Activated CD8-positive, alpha-beta memory T cell treated with anti-CD3 and anti-CD28 coated beads, Interleukin-2, amount 50 U/mL, for 24 hours (primary cell): ENCODE measurements around the gene SEMA5A.

Experiments
- DNase-seq: peaks from one replicate; pipeline ENCODE4 v3.0.0-alpha.2; 2020; ENCODE audit errors: extremely low read depth

The SEMA5A gene

DNA sequence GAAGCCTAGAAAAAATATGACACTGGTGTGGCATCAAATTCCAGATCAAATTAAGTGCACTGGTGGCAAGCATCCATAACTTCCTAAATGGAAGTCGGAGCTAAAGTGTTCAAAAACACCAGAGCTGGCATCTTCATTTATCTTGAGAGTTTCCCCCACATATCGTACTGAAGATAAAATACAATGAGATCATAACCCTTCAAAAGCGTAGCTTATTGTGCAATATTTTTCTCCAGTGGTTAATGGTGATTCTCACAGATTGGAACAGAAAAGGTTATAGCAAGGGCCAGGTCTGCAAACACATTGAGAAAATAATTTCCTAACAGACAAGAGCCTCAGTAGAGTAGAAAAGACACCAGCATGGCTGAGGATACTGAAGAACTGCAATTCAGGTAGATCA is 147.6 kb downstream of the SEMA5A start:
- no peak for DNase-seq

DNA sequence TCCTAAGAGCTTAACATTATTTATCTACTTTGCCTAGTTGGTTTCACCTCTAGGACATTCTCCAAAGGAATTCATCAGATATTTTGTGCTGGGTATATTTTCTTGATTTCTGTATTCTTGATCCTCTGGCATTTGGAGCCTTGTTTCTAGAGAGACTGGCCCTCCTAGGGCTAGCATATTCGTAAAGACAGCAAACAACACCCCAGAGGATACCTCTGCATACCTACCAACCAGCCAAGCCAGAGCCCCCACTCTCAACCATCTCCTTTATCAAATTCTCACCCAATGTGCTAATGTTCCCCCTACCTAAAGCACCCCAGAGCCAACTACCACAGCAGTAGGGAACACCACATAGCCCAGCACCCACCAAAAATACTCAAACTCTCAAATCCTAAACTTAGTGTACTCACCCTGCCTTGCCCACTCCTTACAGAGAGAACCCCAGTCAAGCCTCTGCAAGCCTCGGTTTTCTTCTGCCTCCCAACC is 149.5 kb downstream of the SEMA5A start:
- DNase-seq: no peak

DNA sequence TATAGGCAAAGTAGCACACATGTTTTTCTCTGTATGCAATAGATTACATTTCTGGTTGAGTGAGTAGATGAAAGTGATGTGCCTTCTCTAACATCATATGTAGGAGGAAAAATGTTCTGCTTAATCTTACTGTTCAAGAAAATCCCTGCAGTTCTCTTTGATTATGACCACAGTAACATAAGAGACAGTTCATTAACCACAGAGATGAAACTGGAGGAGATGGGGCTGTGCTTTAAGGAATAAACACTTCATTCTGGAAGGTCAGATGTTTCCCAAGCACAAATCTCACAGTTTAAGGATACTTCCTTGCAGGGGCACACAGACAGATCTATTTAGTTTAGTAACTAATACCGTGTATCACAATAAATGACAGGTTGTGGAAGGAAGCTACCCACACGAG is 150.2 kb downstream of the SEMA5A start:
- DNase-seq: no peak

- no peak for DNase-seq
These were observed 151.7 kb downstream of the SEMA5A start for GRCh38 chr5:9394221-9394620.

GRCh38 chr5:9392625-9393024 is 153.2 kb downstream of the SEMA5A start:
- no peak for DNase-seq

DNA sequence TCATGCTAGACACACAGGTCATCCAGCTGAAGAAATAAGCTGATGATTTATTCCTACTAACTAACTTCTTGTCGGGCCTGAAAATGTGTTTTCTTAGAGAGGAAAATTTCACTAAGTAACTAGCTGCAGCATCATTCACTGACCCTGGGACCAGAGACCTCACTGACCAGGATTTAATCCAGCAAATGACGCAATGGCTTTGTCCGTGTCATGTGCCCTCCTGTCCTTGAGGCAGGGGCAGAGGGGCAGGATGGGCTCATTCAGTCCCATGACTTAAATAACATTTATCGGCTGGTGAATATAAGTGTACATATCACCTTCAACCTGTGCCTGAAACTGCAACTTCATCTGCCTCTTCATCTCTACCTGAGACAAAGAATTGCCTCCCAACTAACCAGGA is 154.8 kb downstream of the SEMA5A start:
- DNase-seq: no peak

DNA sequence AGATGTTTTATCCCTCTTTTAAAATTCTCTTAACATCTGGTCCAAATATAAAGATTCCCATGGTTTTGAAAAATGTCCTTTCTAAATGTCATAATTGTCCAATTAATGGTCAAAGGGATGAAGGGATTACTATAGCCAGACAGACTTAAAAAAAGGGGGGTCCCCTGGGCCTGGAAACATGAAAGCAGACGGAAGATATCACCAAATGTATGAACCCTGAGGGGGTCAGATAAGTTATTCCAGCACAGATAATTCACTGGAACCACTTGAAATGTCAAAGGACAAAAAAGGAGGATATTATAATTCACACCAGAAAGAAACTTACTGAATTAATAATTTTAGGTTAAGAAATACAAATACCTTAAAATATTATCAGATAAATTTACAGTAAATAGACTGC is 155.8 kb downstream of the SEMA5A start:
- no peak for DNase-seq

DNA sequence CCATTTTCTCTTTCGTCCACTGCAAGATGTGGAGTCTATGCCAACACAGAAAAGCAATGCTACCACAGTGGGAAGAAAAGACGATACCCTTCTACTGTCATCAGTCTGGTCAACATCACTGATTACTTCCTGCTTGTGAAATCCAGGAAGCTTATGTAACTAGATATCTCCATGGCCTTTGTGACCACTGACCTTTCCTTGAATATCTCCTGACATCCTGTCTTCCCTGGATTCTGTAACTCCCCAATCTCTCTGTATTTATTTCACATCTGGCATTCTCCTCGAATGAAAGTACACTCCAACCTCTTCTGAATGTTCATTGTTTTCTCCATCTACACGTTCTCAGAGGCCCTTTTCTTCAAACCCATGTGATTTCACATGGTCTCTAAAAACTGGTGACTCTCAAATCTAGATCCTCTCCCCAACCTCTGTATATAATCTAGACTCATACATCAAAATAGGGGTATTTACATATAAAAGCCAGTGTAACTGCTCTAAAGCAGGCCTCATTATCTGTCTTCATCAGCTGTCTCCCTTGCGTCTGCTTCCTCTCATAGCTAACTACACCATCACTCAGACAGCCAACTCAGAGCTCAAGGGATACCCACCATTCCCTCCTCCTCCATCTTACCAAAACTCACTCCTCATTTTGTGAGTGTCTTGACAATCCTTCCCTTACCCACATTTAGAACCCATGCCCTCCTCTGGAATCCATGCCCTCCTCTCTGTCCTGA is 156.8 kb downstream of the SEMA5A start:
- no peak for DNase-seq

GRCh38 chr5:9387879-9388278 is 158.0 kb downstream of the SEMA5A start:
- DNase-seq: no peak

DNA sequence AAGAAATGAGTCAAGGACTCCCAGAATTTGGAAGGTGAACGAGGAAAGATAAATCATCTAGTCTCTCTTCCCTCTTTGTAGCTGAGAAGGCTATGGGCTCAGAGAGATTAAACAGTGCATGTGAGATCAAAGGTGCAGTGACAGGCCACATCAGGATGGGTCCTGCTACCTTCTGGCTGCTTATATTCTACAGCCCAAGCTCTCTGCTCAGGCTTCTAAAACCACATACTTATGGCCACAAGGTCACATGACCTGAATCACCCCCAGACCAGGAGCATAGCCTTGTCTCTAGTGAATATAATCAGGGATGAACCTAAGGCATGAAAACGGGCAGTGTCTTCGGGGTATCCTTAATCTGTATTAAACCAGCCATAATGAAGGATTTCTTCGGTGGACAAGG is 158.9 kb downstream of the SEMA5A start:
- no peak for DNase-seq

- no peak for DNase-seq
These were observed 163.4 kb downstream of the SEMA5A start for GRCh38 chr5:9382522-9382921.

DNA sequence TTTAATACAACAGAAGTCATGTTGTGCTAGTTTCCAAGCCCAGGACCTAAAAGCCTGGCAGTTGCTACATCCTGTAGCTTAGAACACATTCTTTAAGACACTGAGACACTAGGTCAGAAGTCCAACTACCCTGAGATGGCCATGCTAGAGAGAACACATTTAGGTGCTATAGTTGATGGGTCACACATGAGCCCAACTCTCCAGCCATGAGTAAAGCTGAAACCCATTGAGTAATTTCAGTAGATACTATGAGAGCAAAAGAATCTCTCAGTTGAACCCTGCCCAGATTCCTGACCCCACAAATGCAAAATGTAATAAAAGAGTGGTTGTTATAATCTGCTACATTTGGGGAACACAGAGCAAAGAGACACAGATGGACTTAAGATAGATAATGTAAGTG is 164.4 kb downstream of the SEMA5A start:
- DNase-seq: no peak

DNA sequence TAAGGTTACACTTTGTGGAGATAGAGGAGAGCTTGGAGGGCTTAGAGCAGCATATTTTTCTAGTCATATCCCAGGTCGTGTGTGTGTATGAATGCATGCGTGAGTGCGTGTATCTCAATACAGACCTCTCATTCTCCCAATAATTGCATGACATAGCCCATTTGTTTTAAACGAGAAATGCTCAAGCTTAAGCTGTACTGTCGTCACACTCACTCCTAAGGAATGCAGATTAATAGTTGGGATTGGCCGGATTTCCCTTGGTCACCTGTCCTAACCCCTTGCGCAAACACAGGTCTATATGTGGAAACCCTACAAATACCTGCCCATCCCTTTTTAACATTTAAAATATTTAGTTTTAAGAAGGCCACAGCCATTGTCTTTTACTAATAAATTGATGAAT is 165.8 kb downstream of the SEMA5A start:
- DNase-seq: no peak

- DNase-seq: no peak
These were observed 169.3 kb downstream of the SEMA5A start for GRCh38 chr5:9376363-9377117.

GRCh38 chr5:9375756-9376155 is 170.1 kb downstream of the SEMA5A start:
- no peak for DNase-seq

- no peak for DNase-seq
These were observed 171.8 kb downstream of the SEMA5A start for GRCh38 chr5:9374025-9374424.

- no peak for DNase-seq
These were observed 172.3 kb downstream of the SEMA5A start for GRCh38 chr5:9373571-9373970.

GRCh38 chr5:9370256-9370655 is 175.6 kb downstream of the SEMA5A start:
- DNase-seq: no peak

- no peak for DNase-seq
These were observed 180.4 kb downstream of the SEMA5A start for GRCh38 chr5:9365512-9365911.

GRCh38 chr5:9363449-9363848 is 182.4 kb downstream of the SEMA5A start:
- no peak for DNase-seq

DNA sequence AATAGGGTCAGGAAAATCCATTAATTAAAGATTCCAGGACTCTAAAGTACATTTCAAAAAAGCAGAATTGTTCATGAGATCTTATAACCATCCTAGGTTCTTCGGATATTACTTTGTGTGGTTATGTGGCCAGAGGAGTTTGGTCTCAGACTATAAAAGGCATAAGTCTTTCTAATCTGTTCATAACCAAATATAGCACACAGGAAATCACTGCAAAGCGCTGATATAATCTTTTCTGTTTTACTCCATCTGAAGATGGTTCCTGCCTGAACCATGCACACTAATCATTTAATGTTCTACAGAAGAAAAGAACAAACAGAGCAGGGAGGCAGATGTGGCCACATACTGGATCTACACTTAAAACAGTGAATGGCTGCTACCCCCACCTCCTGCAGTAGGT is 182.8 kb downstream of the SEMA5A start:
- no peak for DNase-seq

GRCh38 chr5:9362600-9362999 is 183.3 kb downstream of the SEMA5A start:
- no peak for DNase-seq

DNA sequence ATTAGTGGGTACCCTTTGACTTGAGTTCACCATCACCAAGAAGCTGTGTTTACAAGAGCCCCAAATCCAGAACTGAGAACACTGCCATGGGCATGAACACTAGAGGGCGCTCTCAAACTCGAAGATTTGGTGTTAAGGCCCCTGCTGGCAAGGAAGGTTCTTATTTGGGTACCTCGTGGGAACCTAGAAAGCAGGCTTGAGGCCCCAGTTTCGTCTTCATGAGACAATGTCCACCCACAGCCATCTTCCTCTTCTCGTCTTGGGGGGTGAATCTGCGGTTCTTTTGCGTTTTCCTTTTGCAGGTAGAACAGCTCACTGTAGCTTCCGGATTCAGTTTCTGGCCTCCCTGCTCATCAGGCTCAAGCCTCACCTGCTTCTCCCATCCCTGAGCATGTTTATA is 184.0 kb downstream of the SEMA5A start:
- no peak for DNase-seq
